Measurements from ENCODE around the gene ZP4.

ZP4 gene, protein sequence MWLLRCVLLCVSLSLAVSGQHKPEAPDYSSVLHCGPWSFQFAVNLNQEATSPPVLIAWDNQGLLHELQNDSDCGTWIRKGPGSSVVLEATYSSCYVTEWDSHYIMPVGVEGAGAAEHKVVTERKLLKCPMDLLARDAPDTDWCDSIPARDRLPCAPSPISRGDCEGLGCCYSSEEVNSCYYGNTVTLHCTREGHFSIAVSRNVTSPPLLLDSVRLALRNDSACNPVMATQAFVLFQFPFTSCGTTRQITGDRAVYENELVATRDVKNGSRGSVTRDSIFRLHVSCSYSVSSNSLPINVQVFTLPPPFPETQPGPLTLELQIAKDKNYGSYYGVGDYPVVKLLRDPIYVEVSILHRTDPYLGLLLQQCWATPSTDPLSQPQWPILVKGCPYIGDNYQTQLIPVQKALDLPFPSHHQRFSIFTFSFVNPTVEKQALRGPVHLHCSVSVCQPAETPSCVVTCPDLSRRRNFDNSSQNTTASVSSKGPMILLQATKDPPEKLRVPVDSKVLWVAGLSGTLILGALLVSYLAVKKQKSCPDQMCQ

GRCh38 chr1:237890822-237891221 is at the start of gene ZP4:
Gene ZP4, minus strand, starts transcription at chr1:237890922. Its CDS starts 287 bp downstream, at chr1:237890635.
- DNase-seq: no peak

DNA sequence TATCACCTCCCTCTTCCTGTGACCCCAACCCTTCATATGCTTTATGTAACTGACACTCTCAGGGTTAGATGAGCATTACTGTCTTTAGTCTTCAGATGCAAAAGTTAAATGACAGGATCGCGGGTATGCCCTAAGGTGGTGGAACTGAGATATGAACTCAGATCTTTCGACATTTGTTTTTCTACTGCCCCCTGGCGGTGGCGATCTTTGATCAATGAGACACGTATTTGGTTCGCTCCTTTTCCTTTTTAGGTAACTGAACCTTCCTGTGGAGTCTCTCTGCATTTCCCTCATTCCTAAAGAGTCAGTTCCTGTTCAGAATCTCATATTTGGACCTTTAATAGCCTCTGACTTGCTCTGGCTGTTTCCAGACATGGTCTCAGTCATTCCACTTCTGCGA is 47.8 kb upstream of the ZP4 start:
- Mint-ChIP-seq H3K36me3 (ENCODE audit: low read depth) (no peaks in the 10 kb centered on the region), H3K4me1 (no peaks in the 10 kb centered on the region), H3K4me3 (no peak overlapping the region), H3K27me3 (no peaks in the 10 kb centered on the region), H3K27ac (no peak overlapping the region), H3K9me3 (peaks cover 13% of the 10 kb centered on the region)
- DNase-seq: no peak
- ATAC-seq: no peak

More at GRCh38 chr1:237890822-237891221, at the start of gene ZP4:
- H3K9me3 Mint-ChIP-seq: peaks cover 7% of the 10 kb centered on the region
- ATAC-seq: no peak
- no peaks in the 10 kb centered on the region for H3K27me3 Mint-ChIP-seq
- H3K4me1 Mint-ChIP-seq: no peaks in the 10 kb centered on the region
- H3K36me3 Mint-ChIP-seq (ENCODE audit: low read depth): no peaks in the 10 kb centered on the region
- no peak within 1 kb of the TSS for H3K4me3 Mint-ChIP-seq
- H3K27ac Mint-ChIP-seq: no peak within 1 kb of the TSS

GRCh38 chr1:237938068-237938467 is 47.3 kb upstream of the ZP4 start:
- Mint-ChIP-seq H3K27me3 (no peaks in the 10 kb centered on the region), H3K4me3 (no peak overlapping the region), H3K36me3 (ENCODE audit: low read depth) (no peaks in the 10 kb centered on the region), H3K27ac (no peak overlapping the region), H3K4me1 (no peaks in the 10 kb centered on the region), H3K9me3 (peaks cover 13% of the 10 kb centered on the region)
- DNase-seq: no peak
- no peak for ATAC-seq

- Mint-ChIP-seq H3K4me3 (no peak overlapping the region), H3K4me1 (no peaks in the 10 kb centered on the region), H3K27ac (no peak overlapping the region), H3K9me3 (peaks cover 10% of the 10 kb centered on the region), H3K36me3 (ENCODE audit: low read depth) (no peaks in the 10 kb centered on the region), H3K27me3 (peaks cover 2% of the 10 kb centered on the region)
- DNase-seq (no peak), ATAC-seq (no peak)
Observed at GRCh38 chr1:237932816-237933215, 42.1 kb upstream of the ZP4 start.

DNA sequence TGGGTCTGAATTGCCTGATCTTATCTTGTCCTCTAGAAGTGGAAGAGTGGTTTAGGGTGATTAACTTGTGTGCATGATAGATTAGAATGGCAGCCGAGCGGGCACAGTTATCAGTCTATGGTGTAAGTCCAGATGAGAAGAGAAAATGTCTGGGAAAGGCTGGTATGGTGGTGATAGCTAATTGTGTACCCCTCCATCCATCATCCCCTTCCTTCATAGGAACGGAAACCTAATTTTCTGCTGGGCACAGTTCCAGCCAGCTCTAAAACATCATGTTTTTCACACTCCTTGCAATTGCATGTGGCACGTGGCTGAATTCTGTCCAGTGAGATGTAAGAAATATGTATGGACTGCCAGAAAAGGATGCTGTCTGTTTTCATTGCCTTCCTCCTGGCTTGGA is 40.9 kb upstream of the ZP4 start:
- H3K4me1 Mint-ChIP-seq: no peaks in the 10 kb centered on the region
- H3K36me3 Mint-ChIP-seq (ENCODE audit: low read depth): no peaks in the 10 kb centered on the region
- H3K9me3 Mint-ChIP-seq: peaks cover 9% of the 10 kb centered on the region
- H3K27me3 Mint-ChIP-seq: peaks cover 2% of the 10 kb centered on the region
- H3K27ac Mint-ChIP-seq: no peak overlapping the region
- no peak overlapping the region for H3K4me3 Mint-ChIP-seq
- ATAC-seq (no peak), DNase-seq (no peak)

DNA sequence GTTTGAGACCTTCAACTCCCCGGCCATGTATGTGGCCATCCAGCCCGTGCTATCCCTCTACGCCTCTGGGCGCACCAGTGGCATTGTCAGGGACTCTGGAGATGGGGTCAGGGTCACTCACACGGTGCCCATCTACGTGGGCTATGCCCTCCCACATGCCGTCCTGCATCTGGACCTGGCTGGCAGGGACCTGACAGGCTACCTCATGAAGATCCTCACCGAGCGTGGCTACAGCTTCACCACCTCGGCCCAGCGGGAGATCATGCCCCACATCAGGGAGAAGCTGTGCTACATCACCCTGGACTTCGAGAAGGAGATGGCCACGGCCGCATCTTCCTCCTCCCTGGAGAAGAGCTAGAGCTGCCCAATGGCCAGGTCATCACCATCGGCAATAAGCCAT is 36.5 kb upstream of the ZP4 start:
- no peak for ATAC-seq
- H3K9me3 Mint-ChIP-seq: peaks cover 4% of the 10 kb centered on the region

DNA sequence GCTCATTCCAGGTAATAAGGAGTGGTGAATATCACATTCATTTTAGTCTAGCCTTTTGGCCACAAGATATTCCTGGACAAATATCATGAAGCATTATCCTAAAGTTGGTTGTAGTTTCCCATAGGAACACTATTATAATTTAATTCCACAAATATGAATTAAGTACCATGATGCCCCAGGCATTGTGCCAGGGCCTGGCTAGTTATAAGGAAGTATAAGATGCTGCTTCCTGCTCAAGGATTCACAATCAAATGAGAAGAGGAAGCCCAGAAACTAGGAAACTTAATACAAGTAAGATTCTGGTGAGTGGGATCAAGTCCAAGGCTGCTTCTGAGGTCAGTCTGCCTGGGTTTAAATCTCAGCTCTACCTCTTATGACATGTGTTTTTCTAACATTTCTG is 30.6 kb upstream of the ZP4 start:
- Mint-ChIP-seq H3K4me1 (no peaks in the 10 kb centered on the region), H3K4me3 (no peak overlapping the region), H3K36me3 (ENCODE audit: low read depth) (no peaks in the 10 kb centered on the region), H3K27ac (no peak overlapping the region), H3K9me3 (no peaks in the 10 kb centered on the region), H3K27me3 (no peaks in the 10 kb centered on the region)
- DNase-seq (no peak), ATAC-seq (no peak)

More for the DNA sequence above, 36.5 kb upstream of the ZP4 start:
- Mint-ChIP-seq H3K36me3 (ENCODE audit: low read depth) (no peaks in the 10 kb centered on the region), H3K4me3 (no peak overlapping the region), H3K4me1 (no peaks in the 10 kb centered on the region), H3K27me3 (peaks cover 2% of the 10 kb centered on the region), H3K27ac (no peak overlapping the region)
- DNase-seq: no peak

GRCh38 chr1:237913345-237913744 is 22.6 kb upstream of the ZP4 start:
- H3K27me3 Mint-ChIP-seq: no peaks in the 10 kb centered on the region
- H3K9me3 Mint-ChIP-seq: peaks cover 19% of the 10 kb centered on the region
- no peak overlapping the region for H3K27ac Mint-ChIP-seq
- ATAC-seq: no peak
- no peaks in the 10 kb centered on the region for H3K4me1 Mint-ChIP-seq
- no peaks in the 10 kb centered on the region for H3K36me3 Mint-ChIP-seq (ENCODE audit: low read depth)
- H3K4me3 Mint-ChIP-seq: no peak overlapping the region
- DNase-seq: no peak

- Mint-ChIP-seq H3K27me3 (no peaks in the 10 kb centered on the region), H3K4me3 (no peak overlapping the region)
Observed at GRCh38 chr1:237911911-237912310, 21.2 kb upstream of the ZP4 start.

GRCh38 chr1:237910834-237911233 is 20.1 kb upstream of the ZP4 start:
- H3K4me3 Mint-ChIP-seq: no peak overlapping the region
- no peaks in the 10 kb centered on the region for H3K4me1 Mint-ChIP-seq
- H3K9me3 Mint-ChIP-seq: peaks cover 27% of the 10 kb centered on the region
- no peak overlapping the region for H3K27ac Mint-ChIP-seq
- no peaks in the 10 kb centered on the region for H3K27me3 Mint-ChIP-seq
- DNase-seq (no peak), ATAC-seq (no peak)
- H3K36me3 Mint-ChIP-seq (ENCODE audit: low read depth): no peaks in the 10 kb centered on the region

More at GRCh38 chr1:237911911-237912310, 21.2 kb upstream of the ZP4 start:
- no peak for DNase-seq
- Mint-ChIP-seq H3K9me3 (peaks cover 27% of the 10 kb centered on the region), H3K36me3 (ENCODE audit: low read depth) (no peaks in the 10 kb centered on the region), H3K27ac (no peak overlapping the region), H3K4me1 (no peaks in the 10 kb centered on the region)
- ATAC-seq: no peak

- H3K27ac Mint-ChIP-seq: no peak overlapping the region
- no peaks in the 10 kb centered on the region for H3K36me3 Mint-ChIP-seq (ENCODE audit: low read depth)
- DNase-seq (no peak), ATAC-seq (no peak)
- H3K27me3 Mint-ChIP-seq: no peaks in the 10 kb centered on the region
- H3K9me3 Mint-ChIP-seq: peaks cover 12% of the 10 kb centered on the region
- no peak overlapping the region for H3K4me3 Mint-ChIP-seq
- H3K4me1 Mint-ChIP-seq: no peaks in the 10 kb centered on the region
Observed at GRCh38 chr1:237903961-237904360, 13.2 kb upstream of the ZP4 start.

- Mint-ChIP-seq H3K4me3 (no peak overlapping the region), H3K36me3 (ENCODE audit: low read depth) (no peaks in the 10 kb centered on the region), H3K4me1 (no peaks in the 10 kb centered on the region), H3K27ac (no peak overlapping the region), H3K9me3 (peaks cover 10% of the 10 kb centered on the region), H3K27me3 (no peaks in the 10 kb centered on the region)
- DNase-seq: no peak
- ATAC-seq: no peak
Observed at GRCh38 chr1:237902960-237903743, 12.4 kb upstream of the ZP4 start.

DNA sequence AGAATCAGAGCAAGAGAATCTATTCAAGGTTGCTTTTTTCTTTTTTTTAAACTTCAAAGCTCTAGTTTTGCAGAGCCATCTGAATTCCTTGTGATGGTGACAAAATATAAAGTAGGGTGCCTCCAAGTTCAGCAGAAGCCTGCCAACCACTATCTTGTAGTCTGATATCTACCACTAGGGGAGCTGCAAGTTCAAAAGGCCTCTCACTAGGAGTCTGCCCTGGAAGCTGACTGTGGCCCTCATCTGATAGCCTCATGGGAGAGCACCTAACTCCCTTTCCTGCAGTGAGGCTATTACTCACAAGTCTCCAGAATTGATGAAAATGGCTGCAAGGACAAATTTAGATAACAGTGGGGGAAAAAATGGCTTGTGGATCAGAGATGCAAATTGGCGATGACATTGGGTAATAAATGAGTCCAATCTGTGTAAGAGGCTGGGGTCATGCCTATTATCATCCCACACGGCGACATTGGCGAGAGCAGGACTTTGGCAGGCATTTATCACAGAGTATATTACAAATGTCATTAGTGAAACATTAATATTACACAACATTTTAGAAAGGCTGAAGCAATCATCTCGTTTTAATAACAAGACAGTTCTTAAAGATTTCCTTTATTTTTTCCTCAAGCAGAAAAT is 10.7 kb upstream of the ZP4 start:
- DNase-seq (no peak), ATAC-seq (no peak)
- no peak overlapping the region for H3K4me3 Mint-ChIP-seq

DNA sequence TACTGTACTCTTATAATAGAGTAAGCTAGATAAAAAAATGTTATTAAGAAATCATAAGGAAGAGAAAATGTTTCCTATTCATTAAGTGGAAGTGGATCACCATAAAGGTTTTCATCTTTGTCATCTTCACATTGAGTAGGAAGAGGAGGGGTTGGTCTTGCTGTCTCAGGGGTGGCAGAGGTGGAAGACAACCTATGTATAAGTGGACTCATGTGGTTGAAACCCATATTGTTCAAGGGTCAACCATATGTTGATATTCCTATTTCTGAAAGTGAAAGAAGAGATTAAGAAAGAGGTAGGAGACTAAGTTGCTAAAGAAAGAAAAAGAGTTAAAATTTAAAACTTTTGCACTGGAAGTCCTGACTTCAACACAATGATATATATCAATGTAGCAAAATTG is 4.9 kb upstream of the ZP4 start:
- no peaks in the 10 kb centered on the region for H3K27me3 Mint-ChIP-seq
- no peaks in the 10 kb centered on the region for H3K36me3 Mint-ChIP-seq (ENCODE audit: low read depth)
- H3K4me1 Mint-ChIP-seq: no peaks in the 10 kb centered on the region

More for the DNA sequence above, 10.7 kb upstream of the ZP4 start:
- H3K27ac Mint-ChIP-seq: no peak overlapping the region
- H3K27me3 Mint-ChIP-seq: no peaks in the 10 kb centered on the region
- peaks cover 4% of the 10 kb centered on the region for H3K9me3 Mint-ChIP-seq
- no peaks in the 10 kb centered on the region for H3K36me3 Mint-ChIP-seq (ENCODE audit: low read depth)
- no peaks in the 10 kb centered on the region for H3K4me1 Mint-ChIP-seq

More for the DNA sequence above, 4.9 kb upstream of the ZP4 start:
- Mint-ChIP-seq H3K27ac (no peak overlapping the region), H3K9me3 (no peaks in the 10 kb centered on the region), H3K4me3 (no peak overlapping the region)
- no peak for DNase-seq
- no peak for ATAC-seq
